ENCODE data around the gene RNU6-1. TPM values are rescaled to one million over a fixed set of nuclear protein-coding genes. Genes with fewer than 3 reads are reported as not detected.

The RNU6-1 gene
- total RNA-seq, 1 donor from 2014 or later: not detected

GRCh38 chr15:67863442-67863987 lies 23.7 kb upstream of the RNU6-1 start:
- no peaks in the 10 kb centered on the region for H3K36me3 Mint-ChIP-seq
- TF ChIP-seq, protein P1, sequence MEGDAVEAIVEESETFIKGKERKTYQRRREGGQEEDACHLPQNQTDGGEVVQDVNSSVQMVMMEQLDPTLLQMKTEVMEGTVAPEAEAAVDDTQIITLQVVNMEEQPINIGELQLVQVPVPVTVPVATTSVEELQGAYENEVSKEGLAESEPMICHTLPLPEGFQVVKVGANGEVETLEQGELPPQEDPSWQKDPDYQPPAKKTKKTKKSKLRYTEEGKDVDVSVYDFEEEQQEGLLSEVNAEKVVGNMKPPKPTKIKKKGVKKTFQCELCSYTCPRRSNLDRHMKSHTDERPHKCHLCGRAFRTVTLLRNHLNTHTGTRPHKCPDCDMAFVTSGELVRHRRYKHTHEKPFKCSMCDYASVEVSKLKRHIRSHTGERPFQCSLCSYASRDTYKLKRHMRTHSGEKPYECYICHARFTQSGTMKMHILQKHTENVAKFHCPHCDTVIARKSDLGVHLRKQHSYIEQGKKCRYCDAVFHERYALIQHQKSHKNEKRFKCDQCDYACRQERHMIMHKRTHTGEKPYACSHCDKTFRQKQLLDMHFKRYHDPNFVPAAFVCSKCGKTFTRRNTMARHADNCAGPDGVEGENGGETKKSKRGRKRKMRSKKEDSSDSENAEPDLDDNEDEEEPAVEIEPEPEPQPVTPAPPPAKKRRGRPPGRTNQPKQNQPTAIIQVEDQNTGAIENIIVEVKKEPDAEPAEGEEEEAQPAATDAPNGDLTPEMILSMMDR (conservative IDR thresholded peaks at IDR 0.05): peak; percentile 97
- peak; percentile 86 for DNase-seq (ENCODE audit: extremely low spot score, unreplicated experiment)
- peaks cover 17% of the 10 kb centered on the region for H3K4me1 Mint-ChIP-seq (ENCODE audit: unreplicated experiment)
- no peaks in the 10 kb centered on the region for H3K27me3 Mint-ChIP-seq
- no peak overlapping the region for H3K27ac Mint-ChIP-seq
- peak overlapping the region; percentile 70 for H3K4me3 Mint-ChIP-seq
- H3K9me3 Mint-ChIP-seq: no peaks in the 10 kb centered on the region

GRCh38 chr15:67862750-67863441 lies 23.1 kb upstream of the RNU6-1 start:
- Mint-ChIP-seq H3K4me3 (peak overlapping the region; percentile 57), H3K27ac (no peak overlapping the region)

GRCh38 chr15:67861983-67862382 lies 22.1 kb upstream of the RNU6-1 start:
- no peaks in the 10 kb centered on the region for H3K9me3 Mint-ChIP-seq
- DNase-seq (ENCODE audit: extremely low spot score, unreplicated experiment): no peak
- H3K27me3 Mint-ChIP-seq: no peaks in the 10 kb centered on the region
- no peak overlapping the region for H3K4me3 Mint-ChIP-seq
- H3K36me3 Mint-ChIP-seq: no peaks in the 10 kb centered on the region
- peaks cover 23% of the 10 kb centered on the region for H3K4me1 Mint-ChIP-seq (ENCODE audit: unreplicated experiment)
- no peak overlapping the region for H3K27ac Mint-ChIP-seq
- TF ChIP-seq, protein P1 (conservative IDR thresholded peaks at IDR 0.05): no peak

More at GRCh38 chr15:67862750-67863441, 23.1 kb upstream of the RNU6-1 start:
- TF ChIP-seq, protein P1 (conservative IDR thresholded peaks at IDR 0.05): no peak
- DNase-seq (ENCODE audit: extremely low spot score, unreplicated experiment): no peak
- Mint-ChIP-seq H3K36me3 (no peaks in the 10 kb centered on the region), H3K9me3 (no peaks in the 10 kb centered on the region), H3K4me1 (ENCODE audit: unreplicated experiment) (peaks cover 17% of the 10 kb centered on the region), H3K27me3 (no peaks in the 10 kb centered on the region)

GRCh38 chr15:67859331-67859946 lies 19.6 kb upstream of the RNU6-1 start:
- Mint-ChIP-seq H3K36me3 (no peaks in the 10 kb centered on the region), H3K4me3 (no peak overlapping the region), H3K27me3 (no peaks in the 10 kb centered on the region), H3K4me1 (ENCODE audit: unreplicated experiment) (peaks cover 18% of the 10 kb centered on the region), H3K9me3 (no peaks in the 10 kb centered on the region), H3K27ac (no peak overlapping the region)
- DNase-seq (ENCODE audit: extremely low spot score, unreplicated experiment): no peak
- TF ChIP-seq, protein P1 (conservative IDR thresholded peaks at IDR 0.05): no peak

GRCh38 chr15:67857220-67857619 lies 17.4 kb upstream of the RNU6-1 start:
- Mint-ChIP-seq H3K4me1 (ENCODE audit: unreplicated experiment) (peaks cover 13% of the 10 kb centered on the region), H3K27ac (no peak overlapping the region), H3K36me3 (peaks cover 3% of the 10 kb centered on the region), H3K4me3 (no peak overlapping the region), H3K27me3 (no peaks in the 10 kb centered on the region), H3K9me3 (no peaks in the 10 kb centered on the region)
- TF ChIP-seq, protein P1 (conservative IDR thresholded peaks at IDR 0.05): no peak
- DNase-seq (ENCODE audit: extremely low spot score, unreplicated experiment): no peak

All from type B pancreatic cell (in vitro differentiated cells).